Endometrial microvascular endothelial cells (primary cell): ENCODE results near the gene DHRS11. TPM values are rescaled to one million over a fixed set of nuclear protein-coding genes. Genes with fewer than 3 reads are reported as not detected.

Experiments
- in situ Hi-C: cut with HindIII; loops from 2 replicates; pipeline ENCODE4 v1.10.0; 2017; ENCODE audit warnings: low sequenced_read_pairs, low pct_unique_long_range_greater_than_20kb; ENCODE audit errors: inconsistent ontology term
- total RNA-seq: library from RNA; depleted of rRNA; stranded (reverse); fragments of >200 nt; gene quantifications from one replicate; pipeline ENCODE4 v1.2.3, GENCODE V29; 2015; ENCODE audit errors: inconsistent ontology term

DHRS11 gene
- total RNA-seq, 1 donor from 2014 or later = 8.5 TPM

DNA sequence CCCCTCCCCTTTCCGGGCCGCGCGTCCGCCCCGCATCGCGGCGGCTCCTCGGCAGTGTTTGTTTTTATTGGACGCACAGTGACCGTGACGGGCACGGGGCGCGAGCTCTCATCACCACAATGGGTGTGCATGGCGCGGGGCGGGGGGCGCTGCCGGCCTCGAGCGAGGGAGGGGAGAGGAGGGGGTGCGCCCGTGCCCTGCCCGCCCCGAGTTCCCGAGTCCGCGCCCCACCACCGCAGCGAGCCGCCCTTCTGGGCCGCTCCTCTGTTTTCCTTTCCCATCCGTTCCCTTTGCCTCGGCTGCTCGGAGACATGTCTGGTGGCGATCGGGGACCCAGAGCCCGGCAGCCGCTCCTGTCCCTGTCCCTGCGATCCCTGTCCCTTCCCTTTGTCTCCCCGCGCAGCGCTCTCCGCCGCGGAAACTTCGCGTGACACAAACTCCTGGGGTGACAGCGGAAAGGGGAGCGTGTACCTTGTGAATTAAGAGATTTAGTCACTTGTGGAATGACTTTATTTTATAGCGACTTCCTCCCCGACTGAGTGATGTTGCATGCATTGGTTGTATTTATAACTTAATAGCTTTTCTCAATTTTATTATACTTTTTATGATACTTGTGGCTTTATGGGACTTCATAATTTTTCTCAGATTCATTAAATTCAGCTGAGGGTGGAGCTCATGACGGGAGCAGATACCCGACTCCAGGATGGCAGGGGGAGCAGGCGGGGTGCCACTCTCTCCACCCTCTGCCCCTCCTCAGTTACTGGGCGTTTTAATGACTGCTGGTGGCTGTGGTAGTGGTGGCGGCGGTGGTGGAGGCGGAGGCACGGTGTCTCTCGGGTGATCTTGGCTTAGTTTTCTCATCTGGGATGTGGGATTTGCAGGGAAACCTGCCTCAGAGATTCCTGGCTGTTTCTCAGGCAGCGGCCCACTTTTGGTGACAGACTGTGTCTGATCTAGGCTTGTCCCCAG, 50.5 kb downstream of the DHRS11 start:
- in situ Hi-C loops = no loop called here

DNA sequence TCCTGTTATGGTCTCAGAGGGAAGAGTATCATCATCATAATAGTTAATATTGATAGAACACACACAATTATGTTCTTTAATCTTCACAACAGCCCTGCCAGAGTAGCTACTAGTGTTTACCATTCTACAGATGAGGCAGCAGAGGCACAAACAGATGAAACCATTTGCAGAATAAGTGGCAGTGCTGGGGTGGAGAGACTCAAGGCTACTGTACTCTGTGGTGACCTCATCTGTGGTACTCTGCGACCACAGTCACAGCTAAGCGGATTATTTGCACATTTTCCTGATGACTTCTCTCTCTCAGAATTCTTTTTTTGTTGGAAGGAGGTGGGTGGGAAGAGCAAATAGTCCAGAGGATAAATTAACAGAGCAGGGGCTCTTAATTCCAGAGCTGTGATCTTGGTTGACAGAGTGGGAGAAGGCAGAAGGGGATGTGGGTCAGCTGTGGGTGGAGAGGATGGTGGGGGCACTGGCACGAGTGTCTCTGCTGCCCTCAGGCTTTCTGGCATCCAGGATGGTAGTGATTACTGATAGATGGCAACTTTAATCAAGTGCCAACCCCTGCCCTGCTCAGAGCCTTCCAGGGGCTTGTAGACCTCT, 51.5 kb downstream of the DHRS11 start:
- in situ Hi-C loops = no loop called here

DNA sequence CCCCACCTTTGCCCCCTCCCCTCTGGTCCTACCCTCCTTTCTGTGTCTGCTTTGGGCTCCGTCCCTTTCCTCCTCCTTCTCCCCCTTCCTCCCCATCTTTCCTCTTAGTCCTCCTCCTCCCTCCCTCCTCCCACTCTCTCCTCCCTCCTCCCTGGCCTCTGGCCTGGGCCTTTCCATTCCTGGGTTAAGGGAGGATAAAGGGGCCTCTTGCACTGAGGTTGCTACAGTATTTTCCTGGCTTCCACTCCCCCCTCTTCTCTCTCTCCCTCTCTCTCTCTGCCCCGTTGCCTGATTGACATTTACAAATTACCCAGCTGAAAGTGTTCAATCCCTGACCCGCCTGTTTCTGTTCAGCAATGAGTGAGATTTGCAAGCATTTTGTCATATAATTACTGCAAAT, 53.7 kb downstream of the DHRS11 start:
- in situ Hi-C loops = no loop called here

DNA sequence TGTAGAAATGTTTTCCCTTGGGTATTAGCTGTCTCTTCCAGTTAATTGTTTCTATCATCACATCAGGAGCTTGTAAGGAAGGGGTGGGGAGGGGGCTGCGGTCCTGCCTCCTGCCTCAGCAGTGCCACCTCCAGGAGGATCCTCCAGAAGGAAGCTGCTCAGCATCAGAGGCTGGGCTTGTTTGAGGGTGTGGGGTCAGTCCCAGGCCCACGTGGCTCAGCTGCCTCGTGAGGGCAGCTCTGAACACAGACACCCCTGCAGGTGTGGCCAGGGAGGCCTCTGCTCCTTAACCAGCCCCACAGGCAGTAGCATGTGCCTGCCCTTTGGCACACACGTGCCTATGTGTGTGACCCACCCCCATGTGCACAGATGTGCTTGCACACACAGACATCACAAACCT, 56.0 kb downstream of the DHRS11 start:
- in situ Hi-C loops = no loop called here

DNA sequence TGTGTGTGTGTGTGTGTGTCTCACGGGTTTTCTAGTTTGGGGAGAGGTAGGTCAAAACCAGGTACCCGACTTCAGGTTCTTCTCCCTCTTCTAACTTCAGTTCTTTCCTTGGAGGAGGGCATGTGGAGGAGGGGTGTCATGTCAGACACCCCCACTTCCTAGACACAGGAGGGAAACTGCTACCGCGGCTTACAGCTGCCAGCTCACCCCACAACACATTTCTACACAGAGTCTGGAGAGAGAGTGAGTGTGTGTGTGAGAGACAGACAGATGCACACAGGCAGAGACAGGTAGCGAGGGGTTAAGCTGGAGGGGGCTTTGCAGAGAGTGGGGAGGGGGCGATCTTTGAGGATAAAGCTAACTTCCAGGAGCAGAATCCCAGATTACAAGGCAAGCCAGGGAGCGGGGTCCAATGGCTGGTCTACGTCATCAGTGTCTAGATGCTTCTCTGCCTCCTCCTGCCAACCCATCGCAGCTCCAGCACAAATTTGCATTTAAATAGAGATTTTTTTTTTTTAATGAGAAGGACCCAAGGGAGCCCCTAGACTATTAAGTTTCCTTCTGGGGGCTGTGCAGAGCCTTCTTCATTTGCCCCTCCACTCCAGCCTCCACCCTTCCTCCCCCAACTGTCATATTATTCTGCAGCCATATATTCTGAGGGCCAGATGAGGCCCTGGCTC, 58.6 kb downstream of the DHRS11 start:
- in situ Hi-C loops = no loop called here

Other genes starting within 250 kb of the DHRS11 start
- gene TBC1D3H, start 203.4 kb upstream of the DHRS11 start, total RNA-seq = not detected
- 44.6 TPM for gene ZNHIT3, start 105.2 kb upstream of the DHRS11 start, total RNA-seq
- 79.4 TPM for gene MYO19, start 57.0 kb upstream of the DHRS11 start, total RNA-seq
- 32.1 TPM for gene PIGW, start 56.9 kb upstream of the DHRS11 start, total RNA-seq
- 19.8 TPM for gene GGNBP2, start 47.0 kb upstream of the DHRS11 start, total RNA-seq
- 6.9 TPM for gene MRM1, start 9.7 kb downstream of the DHRS11 start, total RNA-seq